Measurements from ENCODE around the gene ZNF273. TPM values are rescaled to one million over a fixed set of nuclear protein-coding genes. Genes with fewer than 3 reads are reported as not detected.
A peak's percentile ranks its signal among the peaks of the same experiment; 100 is the strongest.
"Not testable (repeated sequence)": the region's sequence is repeated elsewhere in the genome, so short reads cannot be mapped to it uniquely, and the experiment has no call there.

Gene ZNF273
- total and polyA plus RNA-seq, 8 donors: 1.3 to 24.3 (median 6.9) TPM

- Histone ChIP-seq H3K9me3 (no peaks in the 10 kb centered on the region), H3K27me3 (peaks cover 0 to 54% (median 19%) of the 10 kb centered on the region in 3 donors), H3K27ac (no peak overlapping the region), H3K4me3 (peak overlapping the region; percentile 43 to 58 (median 47)), H3K36me3 (no peaks in the 10 kb centered on the region), H3K4me1 (peaks cover 10 to 23% (median 12%) of the 10 kb centered on the region in 4 donors)
- intact Hi-C loops (cut with DNase I; ENCODE audit: low total_unique reads): no loop called here
- 40 to 68% (median 42%) methylated on average over 3 to 5 of the region's 5 CpGs for WGBS, 5 donors
- TF ChIP-seq POLR2A (IDR thresholded peaks at IDR 0.05): no peak
- TF ChIP-seq POLR2AphosphoS5 (IDR thresholded peaks at IDR 0.05): no peak
- no peak for TF ChIP-seq EP300 (IDR thresholded peaks at IDR 0.05)
- TF ChIP-seq CTCF (IDR thresholded peaks at IDR 0.05): no peak
- DNase-seq: peak in 1 of 2 donors; percentile 51
Observed at GRCh38 chr7:64946772-64947171, 43.7 kb downstream of the ZNF273 start.

- Histone ChIP-seq H3K36me3 (no peaks in the 10 kb centered on the region), H3K4me3 (peak overlapping the region; percentile 43 to 58 (median 47)), H3K4me1 (peaks cover 10 to 23% (median 12%) of the 10 kb centered on the region in 4 donors), H3K9me3 (no peaks in the 10 kb centered on the region), H3K27ac (no peak overlapping the region), H3K27me3 (peaks cover 0 to 52% (median 19%) of the 10 kb centered on the region in 3 donors)
- intact Hi-C loops (cut with DNase I; ENCODE audit: low total_unique reads): no loop called here
- WGBS, 5 donors: 2 to 6% (median 4%) methylated on average over 33 to 59 of the region's 59 CpGs
- TF ChIP-seq CTCF (IDR thresholded peaks at IDR 0.05): no peak
- TF ChIP-seq POLR2AphosphoS5 (IDR thresholded peaks at IDR 0.05): no peak
- TF ChIP-seq EP300 (IDR thresholded peaks at IDR 0.05): no peak
- TF ChIP-seq POLR2A (IDR thresholded peaks at IDR 0.05): no peak
- DNase-seq: peak in 1 of 2 donors; percentile 67
Observed at GRCh38 chr7:64947252-64948000, 44.4 kb downstream of the ZNF273 start.

GRCh38 chr7:64948774-64949173, 45.7 kb downstream of the ZNF273 start:
- H3K4me3 ChIP-seq; intact Hi-C loops (cut with DNase I; ENCODE audit: low total_unique reads); H3K27ac ChIP-seq; H3K36me3 ChIP-seq; H3K9me3 ChIP-seq; DNase-seq: not testable (repeated sequence)
- peaks cover 10 to 23% (median 12%) of the 10 kb centered on the region in 4 donors for H3K4me1 ChIP-seq
- 78 to 92% (median 86%) methylated on average over 1 of the region's 1 CpG for WGBS, 5 donors
- peaks cover 0 to 45% (median 19%) of the 10 kb centered on the region in 3 donors for H3K27me3 ChIP-seq

GRCh38 chr7:64950673-64951072, 47.6 kb downstream of the ZNF273 start:
- H3K27me3 ChIP-seq: peaks cover 0 to 39% (median 19%) of the 10 kb centered on the region in 3 donors
- H3K36me3 ChIP-seq; H3K9me3 ChIP-seq; H3K27ac ChIP-seq; DNase-seq; H3K4me3 ChIP-seq; intact Hi-C loops (cut with DNase I; ENCODE audit: low total_unique reads): not testable (repeated sequence)
- peaks cover 10 to 23% (median 12%) of the 10 kb centered on the region in 4 donors for H3K4me1 ChIP-seq
- WGBS, 5 donors: 27 to 52% (median 28%) methylated on average over 9 of the region's 9 CpGs

GRCh38 chr7:64951250-64951848, 48.3 kb downstream of the ZNF273 start:
- TF ChIP-seq EP300 (IDR thresholded peaks at IDR 0.05) (no peak), CTCF (IDR thresholded peaks at IDR 0.05) (peak in 5 of 7 experiments; percentile 68 to 88 (median 76))
- intact Hi-C loops (cut with DNase I; ENCODE audit: low total_unique reads): no loop called here

More at GRCh38 chr7:64951250-64951848, 48.3 kb downstream of the ZNF273 start:
- H3K9me3 ChIP-seq: no peaks in the 10 kb centered on the region
- H3K4me1 ChIP-seq: peaks cover 10 to 23% (median 12%) of the 10 kb centered on the region in 4 donors
- no peak overlapping the region for H3K27ac ChIP-seq
- WGBS, 5 donors: 3 to 12% (median 8%) methylated on average over 1 of the region's 1 CpG
- DNase-seq: peak in 1 of 2 donors; percentile 74
- no peak overlapping the region for H3K4me3 ChIP-seq
- peaks cover 0 to 32% (median 15%) of the 10 kb centered on the region in 3 donors for H3K27me3 ChIP-seq
- no peaks in the 10 kb centered on the region for H3K36me3 ChIP-seq

Data from stomach (tissue), 9 donors.